COLO668 (cell line): ENCODE data around the gene CCDC34.

ENCODE experiments used
- DNase-seq: peaks from one replicate; lab custom pipeline; 2025; ENCODE audit not compliant: unreplicated experiment; lab: John Stamatoyannopoulos, UW

CCDC34 gene

DNA sequence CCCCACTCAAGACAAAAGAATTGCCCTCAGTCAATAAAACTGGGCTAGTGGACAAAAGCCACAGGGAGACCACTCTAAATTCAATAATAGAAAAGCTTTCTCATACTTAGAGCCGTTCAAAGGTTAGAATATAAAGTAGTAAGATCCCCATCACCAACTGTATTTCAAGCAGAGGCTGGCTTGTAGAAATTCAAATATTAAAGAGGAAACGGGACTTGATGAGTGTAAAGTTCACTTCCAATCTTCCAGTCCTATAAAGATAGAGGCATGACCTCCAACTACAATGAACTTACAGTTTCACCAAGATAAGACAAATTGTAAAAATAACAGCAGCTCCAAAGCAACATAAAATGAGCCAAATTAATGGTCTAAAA is 70.4 kb downstream of the CCDC34 start:
- DNase-seq: no peak

DNA sequence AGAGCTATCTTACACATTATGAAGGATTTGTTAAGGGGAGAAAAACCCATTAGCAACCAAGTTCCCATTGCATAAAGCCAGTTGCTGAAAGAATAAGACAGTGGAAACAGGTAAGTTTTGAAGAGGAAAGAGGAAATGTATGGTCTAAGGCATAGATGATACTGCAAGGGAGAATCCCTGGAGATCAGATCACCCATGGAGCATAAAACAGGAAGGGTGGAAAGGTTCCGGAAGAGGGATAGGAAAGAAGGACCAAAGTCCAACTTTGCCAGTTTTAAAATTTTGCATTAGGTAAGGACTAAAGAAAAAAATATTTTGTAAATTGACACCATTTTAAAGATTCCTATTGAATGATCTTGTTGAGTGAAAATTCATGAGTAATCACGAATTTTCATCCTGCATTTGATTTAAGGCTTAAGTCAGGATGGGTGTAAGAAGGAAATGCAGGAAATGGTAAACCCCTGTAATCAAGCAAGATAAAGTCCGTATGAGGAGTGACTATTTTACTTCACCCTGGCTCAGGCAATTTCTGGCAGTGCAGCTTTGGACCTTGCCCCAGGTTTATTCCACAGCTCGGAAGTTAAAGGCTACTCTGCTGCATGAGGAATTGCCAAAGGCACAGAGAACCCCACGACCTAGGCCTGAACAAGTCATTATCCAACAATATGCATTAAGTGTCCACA is 70.9 kb downstream of the CCDC34 start:
- DNase-seq: no peak

DNA sequence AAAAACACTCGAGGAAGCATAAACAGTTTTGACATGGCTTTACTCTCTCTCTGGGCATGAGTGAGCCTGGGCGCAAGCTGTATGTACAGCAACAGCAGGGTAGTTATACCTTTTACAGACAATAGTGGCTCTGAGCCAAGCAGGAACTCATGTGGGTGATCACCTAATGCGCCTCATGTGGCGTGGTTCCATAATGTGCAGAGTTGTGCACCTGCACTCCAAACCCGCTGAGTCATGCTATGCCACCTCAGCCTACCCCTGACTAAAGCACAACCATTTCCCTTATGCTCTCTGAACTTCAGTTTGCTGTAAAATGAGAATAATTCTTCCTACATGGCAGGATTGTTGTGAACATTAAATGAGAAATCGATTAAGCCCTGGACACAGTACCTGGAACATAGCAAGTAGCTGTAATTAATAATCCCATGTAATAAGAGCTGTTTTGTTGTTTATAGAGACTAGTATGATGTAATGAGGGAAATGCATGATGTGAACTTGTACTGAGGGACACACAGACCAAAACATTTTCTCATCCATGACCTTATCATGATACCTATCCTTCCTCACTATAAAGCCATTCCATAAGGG is 71.6 kb downstream of the CCDC34 start:
- DNase-seq: peak; percentile 34

DNA sequence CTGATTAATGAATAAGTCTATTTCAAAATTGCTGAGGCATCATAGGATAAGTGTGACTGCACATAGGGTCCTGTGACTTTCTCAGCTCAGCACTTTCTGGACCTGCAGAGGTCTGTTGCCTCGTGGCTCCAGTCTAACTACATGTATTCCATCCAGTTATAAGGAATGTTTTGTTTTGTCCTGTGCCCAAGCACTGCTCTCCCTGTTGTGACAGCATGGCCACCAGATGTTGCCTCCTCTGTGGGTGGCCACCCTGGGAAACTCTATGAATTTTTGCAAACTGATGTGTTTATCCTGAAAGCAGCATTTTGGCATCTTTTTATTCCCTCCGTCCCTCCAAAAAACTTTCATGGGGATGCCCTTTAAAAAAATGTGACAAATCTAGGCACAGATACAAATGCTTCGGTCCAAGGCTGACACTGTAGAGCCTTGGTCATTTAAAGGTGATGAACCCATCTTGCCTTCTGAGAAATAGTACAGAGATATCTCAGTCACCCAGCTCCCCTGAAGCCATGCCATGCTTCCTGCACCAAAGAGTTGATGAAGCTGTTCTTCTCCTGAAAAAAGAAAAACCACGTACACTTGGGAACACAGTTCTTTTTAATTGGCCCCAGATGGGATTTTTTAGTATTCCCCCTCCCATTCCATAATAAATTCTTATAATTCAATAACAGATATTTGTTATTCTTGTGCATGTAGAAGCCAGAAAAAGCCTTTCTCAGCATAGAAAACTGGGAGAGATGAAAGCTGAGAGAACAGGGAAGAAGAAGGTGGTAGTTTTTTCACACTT is 72.6 kb downstream of the CCDC34 start:
- DNase-seq: no peak
